Vagina (tissue), 2 donors: Measurements from ENCODE around the gene MPIG6B. TPM values are rescaled to one million over a fixed set of nuclear protein-coding genes. Genes with fewer than 3 reads are reported as not detected.
A peak's percentile ranks its signal among the peaks of the same experiment; 100 is the strongest.

Source experiments
- DNase-seq, 2 donors: peaks; one replicate each; pipeline ENCODE4 v3.0.0-alpha.2; 2017; ENCODE audit errors: extremely low spot score in 2 of 2
- H3K27ac ChIP-seq: fragments of 200-600 bp; sonication (generic); one replicate; pipeline ENCODE4 v1.5.1; 2019
- H3K27me3 ChIP-seq: fragments of 200-600 bp; sonication (generic); one replicate; pipeline ENCODE4 v1.5.1; 2019
- H3K36me3 ChIP-seq, 2 donors: fragments of 200-600 bp; sonication (generic); one replicate each; pipeline ENCODE4 v1.5.1; 2017 to 2019
- H3K4me1 ChIP-seq: fragments of 200-600 bp; sonication (generic); one replicate; pipeline ENCODE4 v1.5.1; 2019
- H3K4me3 ChIP-seq, 2 donors: fragments of 200-600 bp; sonication (generic); 1 replicate in 1 of 2; 2 replicates in 1 of 2; pipeline ENCODE4 v1.5.1; 2016 to 2019
- H3K9me3 ChIP-seq: fragments of 200-600 bp; sonication (generic); one replicate; pipeline ENCODE4 v1.5.1; 2019
- CTCF ChIP-seq, 3 experiments: fragments of 450-650 bp in 2 of 3; fragments of 200-600 bp in 1 of 3; sonication (generic) in 1 of 3; IDR thresholded peaks; one replicate each; pipeline ENCODE4 v1.5.1; 2017 to 2019; ENCODE audit warnings: antibody characterized with exemption in 3 of 3, mild to moderate bottlenecking in 2 of 3, moderate library complexity in 2 of 3
- POLR2A ChIP-seq, 2 donors: fragments of 450-650 bp; IDR thresholded peaks; one replicate each; pipeline ENCODE4 v1.6.1; 2017; ENCODE audit warnings: antibody characterized with exemption in 2 of 2, mild to moderate bottlenecking in 2 of 2, moderate library complexity in 2 of 2
- POLR2AphosphoS5 ChIP-seq, 2 donors: sonication (generic); formaldehyde crosslinking; IDR thresholded peaks; one replicate each; pipeline ENCODE4 v1.9.0; 2017; ENCODE audit warnings: antibody characterized with exemption in 2 of 2, mild to moderate bottlenecking in 2 of 2, low read depth in 1 of 2; ENCODE audit not compliant: insufficient read depth in 1 of 2
- intact Hi-C: fragments of 100-400 bp; cut with DNase I; formaldehyde crosslinking; loops from one replicate; pipeline ENCODE4 v1.15.1; 2023
- total RNA-seq: library from RNA; depleted of rRNA; stranded (reverse); fragments of >200 nt; gene quantifications from one replicate; pipeline ENCODE4 v1.2.3, GENCODE V29; 2016

The MPIG6B gene
- total RNA-seq, 1 donor from 2014 or later: not detected

- TF ChIP-seq POLR2A (IDR thresholded peaks at IDR 0.05) (no peak), POLR2AphosphoS5 (IDR thresholded peaks at IDR 0.05; ENCODE audit: insufficient read depth in 1 of 2, low read depth in 1 of 2) (peak in 1 of 2 donors; percentile 15)
- Histone ChIP-seq H3K27me3 (no peaks in the 10 kb centered on the region), H3K36me3 (peaks cover 0 to 14% of the 10 kb centered on the region in 2 donors), H3K27ac (no peak overlapping the region), H3K4me1 (peaks cover 36% of the 10 kb centered on the region), H3K9me3 (no peaks in the 10 kb centered on the region), H3K4me3 (no peak overlapping the region)
- no peak for DNase-seq
- intact Hi-C loops: loop anchor here (5.0 kb wide), 1 partner anchor 107 kb away; no protein-coding TSS in a partner anchor
Measured at GRCh38 chr6:31725502-31726350, 2.6 kb downstream of the MPIG6B start.

DNA sequence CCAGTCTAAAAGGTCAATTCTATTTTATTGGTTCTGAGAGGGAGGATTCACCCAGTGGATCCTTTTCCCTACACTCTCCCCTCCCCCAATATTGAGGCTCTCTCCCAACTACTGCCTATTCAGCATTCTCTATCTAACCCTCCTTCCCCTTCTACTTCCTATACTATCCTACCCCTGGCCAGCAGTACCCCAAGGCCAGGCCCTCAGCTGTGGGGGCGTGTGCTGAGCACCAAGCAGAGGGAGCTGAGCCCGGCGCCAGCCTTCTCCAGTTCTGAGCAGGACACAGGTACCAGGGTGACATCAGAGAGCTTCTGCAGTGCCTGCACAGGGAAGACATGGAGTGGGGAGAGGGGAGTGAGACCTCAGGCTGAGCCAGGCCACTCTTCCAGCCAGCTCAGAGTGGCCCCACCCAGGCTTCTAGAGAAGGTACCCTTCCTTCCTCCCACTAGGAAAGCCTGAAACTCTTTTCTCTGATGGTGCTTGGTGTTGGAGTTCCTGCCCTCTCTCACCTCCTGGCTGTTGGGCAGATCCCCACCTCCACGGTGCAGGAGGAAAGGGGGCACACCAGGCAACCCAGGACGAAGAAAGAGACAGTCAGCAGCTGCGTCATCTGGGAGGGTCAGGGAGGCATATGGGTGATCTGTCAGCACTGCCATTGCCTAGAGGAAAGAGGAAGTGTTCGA is 4.0 kb downstream of the MPIG6B start:
- Histone ChIP-seq H3K9me3 (no peaks in the 10 kb centered on the region), H3K4me1 (peaks cover 39% of the 10 kb centered on the region), H3K27me3 (no peaks in the 10 kb centered on the region), H3K36me3 (peaks cover 0 to 26% of the 10 kb centered on the region in 2 donors), H3K4me3 (no peak overlapping the region), H3K27ac (peak overlapping the region; percentile 99)
- no peak for TF ChIP-seq CTCF (IDR thresholded peaks at IDR 0.05)
- TF ChIP-seq POLR2A (IDR thresholded peaks at IDR 0.05): no peak
- TF ChIP-seq POLR2AphosphoS5 (IDR thresholded peaks at IDR 0.05; ENCODE audit: insufficient read depth in 1 of 2, low read depth in 1 of 2): no peak
- intact Hi-C loops: loop anchor here (5.0 kb wide), 1 partner anchor 105 kb away; no protein-coding TSS in a partner anchor
- DNase-seq: no peak

DNA sequence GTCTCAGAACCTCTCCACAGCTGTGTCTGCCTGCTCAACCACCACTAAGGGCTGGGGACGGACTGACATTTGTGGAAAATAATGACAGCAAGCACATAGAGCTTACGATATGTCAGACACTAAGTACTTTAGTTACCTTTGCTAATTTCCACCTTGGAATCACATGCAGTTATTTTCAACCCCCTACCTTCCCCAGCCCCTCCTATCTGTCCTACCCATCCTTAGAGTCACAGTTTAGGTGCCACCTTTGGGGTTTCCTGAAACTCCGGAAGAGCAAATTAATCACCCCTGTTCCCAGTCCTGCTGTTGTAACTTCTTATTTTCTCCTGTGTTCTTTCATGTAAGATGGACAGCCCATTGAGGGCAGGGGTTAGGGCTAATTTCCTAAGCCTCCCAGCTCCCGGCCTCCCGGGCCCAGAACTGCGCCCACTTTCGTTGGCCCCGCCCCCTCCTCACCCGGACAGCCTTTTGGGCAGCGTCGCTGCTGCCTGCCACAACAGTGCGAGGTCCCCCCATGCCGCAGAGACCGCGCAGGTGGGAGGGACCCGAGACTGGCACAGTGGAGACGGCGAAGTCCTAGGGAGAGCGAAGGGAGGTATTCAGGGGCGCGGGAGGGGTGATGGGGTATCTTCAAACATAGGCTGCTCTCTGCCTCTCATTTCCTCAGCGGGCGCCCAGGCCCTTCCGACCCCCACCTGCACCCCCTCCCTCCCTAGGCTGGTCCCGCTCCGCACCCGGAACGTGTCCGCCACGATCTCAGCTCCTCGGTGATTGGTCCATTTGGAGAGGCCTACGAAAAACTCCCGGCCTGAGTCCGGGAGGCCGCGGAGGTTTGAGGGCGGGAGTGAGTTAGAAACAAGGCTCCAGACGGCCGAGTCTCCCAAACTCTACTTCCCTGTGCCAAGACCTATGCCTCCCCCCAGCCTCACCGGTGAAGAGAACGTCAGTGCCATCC is 4.8 kb downstream of the MPIG6B start:
- no peak for DNase-seq
- peaks cover 39% of the 10 kb centered on the region for H3K4me1 ChIP-seq
- peaks cover under 1 to 34% of the 10 kb centered on the region in 2 donors for H3K36me3 ChIP-seq
- H3K27ac ChIP-seq: peak overlapping the region; percentile 99
- H3K27me3 ChIP-seq: no peaks in the 10 kb centered on the region
- H3K4me3 ChIP-seq: peak overlapping the region; percentile 82 to 94
- TF ChIP-seq CTCF (IDR thresholded peaks at IDR 0.05) (no peak), POLR2A (IDR thresholded peaks at IDR 0.05) (no peak), POLR2AphosphoS5 (IDR thresholded peaks at IDR 0.05; ENCODE audit: insufficient read depth in 1 of 2, low read depth in 1 of 2) (no peak)
- no peaks in the 10 kb centered on the region for H3K9me3 ChIP-seq
- intact Hi-C loops: loop anchor here (5.0 kb wide), 1 partner anchor 104 kb away; no protein-coding TSS in a partner anchor

- Histone ChIP-seq H3K9me3 (no peaks in the 10 kb centered on the region), H3K27me3 (no peaks in the 10 kb centered on the region), H3K4me1 (peaks cover 47% of the 10 kb centered on the region), H3K36me3 (peaks cover 3 to 44% of the 10 kb centered on the region in 2 donors), H3K27ac (peak within 1 kb of the TSS; percentile 99), H3K4me3 (peak within 1 kb of the TSS; percentile 82 to 94)
- no peak for DNase-seq
- TF ChIP-seq POLR2A (IDR thresholded peaks at IDR 0.05) (no peak), CTCF (IDR thresholded peaks at IDR 0.05) (no peak), POLR2AphosphoS5 (IDR thresholded peaks at IDR 0.05; ENCODE audit: insufficient read depth in 1 of 2, low read depth in 1 of 2) (no peak)
- intact Hi-C loops: loop anchor here (5.0 kb wide), 1 partner anchor 103 kb away; no protein-coding TSS in a partner anchor
Measured at GRCh38 chr6:31728767-31729514, 5.8 kb downstream of the MPIG6B start, which contains the start of gene DDAH2. TSS of gene DDAH2 (minus strand) at chr6:31729299. CDS start at chr6:31729161, 138 bp downstream.
